ENCODE results near the gene RITA1. TPM values are rescaled to one million over a fixed set of nuclear protein-coding genes. Genes with fewer than 3 reads are reported as not detected.
A peak's percentile ranks its signal among the peaks of the same experiment; 100 is the strongest.

RITA1 gene
- total and polyA plus RNA-seq, 9 donors, result 9.3 to 12.7 (median 10.0) TPM

DNA sequence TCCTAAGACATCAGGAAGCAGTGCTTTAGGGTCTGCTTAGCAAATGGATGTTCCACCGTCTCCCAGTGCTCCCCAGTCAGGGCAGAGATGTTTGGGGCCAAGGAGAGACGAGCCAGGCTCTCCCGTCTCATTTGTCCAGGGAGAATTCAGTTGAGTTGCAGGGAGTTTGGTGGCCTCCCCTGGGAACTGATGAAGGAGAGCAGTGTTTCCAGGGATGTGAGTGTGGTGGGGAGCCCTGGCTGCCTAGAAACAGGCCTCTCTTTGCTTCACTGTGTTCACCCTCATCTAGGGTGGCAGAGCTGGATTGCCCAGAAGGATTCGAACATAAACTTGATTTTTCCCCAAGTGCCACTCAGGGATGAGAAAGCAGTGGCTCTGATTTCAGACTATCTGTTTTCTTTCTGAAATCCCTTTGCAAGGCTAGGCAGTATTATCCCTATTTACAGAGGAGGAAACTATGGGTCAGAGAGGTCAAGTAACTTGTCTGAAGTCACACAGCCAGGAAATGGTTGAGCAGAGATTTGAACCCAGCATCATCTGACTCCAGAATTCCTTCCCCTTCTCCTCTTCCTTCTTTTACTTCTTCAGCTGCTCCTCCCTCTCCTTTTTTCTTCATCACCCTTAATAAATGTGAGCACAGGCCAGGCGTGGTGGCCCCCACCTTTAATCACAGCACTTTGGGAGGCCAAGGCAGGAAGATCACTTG lies 42.3 kb downstream of the RITA1 start:
- Histone ChIP-seq H3K4me1 (ENCODE audit: control insufficient read depth, insufficient read depth, low read length) (peaks cover 72% of the 10 kb centered on the region), H3K27me3 (ENCODE audit: control insufficient read depth, insufficient read depth, low read length) (no peaks in the 10 kb centered on the region)

DNA sequence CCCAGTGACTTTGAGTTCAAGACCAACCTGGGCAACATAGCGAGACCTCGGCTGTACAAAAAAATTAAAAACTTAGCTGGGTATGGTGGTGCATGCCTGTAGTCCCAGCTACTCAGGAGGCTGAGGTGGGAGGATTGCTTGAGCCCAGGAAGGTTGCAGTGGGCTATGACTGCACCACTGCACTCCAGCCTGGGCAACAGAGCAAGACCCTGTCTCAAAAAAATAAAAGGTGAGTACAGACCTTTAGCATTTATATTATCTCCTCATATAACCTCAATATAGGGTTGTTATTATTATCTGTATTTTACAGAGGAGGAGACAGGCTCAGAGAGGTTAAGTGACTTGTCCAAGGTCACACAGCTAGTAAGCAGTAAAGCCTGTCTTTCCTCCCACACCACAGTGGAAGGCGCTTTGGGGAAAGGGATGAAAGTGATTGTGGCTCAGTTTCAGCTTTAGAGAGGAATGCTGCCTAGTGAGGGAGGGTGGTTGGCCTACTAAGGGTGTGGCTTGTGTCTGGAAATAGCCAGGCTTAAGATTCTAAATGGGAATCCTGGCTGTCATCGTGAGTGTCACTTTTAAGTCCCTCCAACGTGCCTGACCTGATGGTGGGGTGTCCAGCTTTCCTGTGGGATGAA lies 43.0 kb downstream of the RITA1 start:
- Histone ChIP-seq H3K27me3 (ENCODE audit: control insufficient read depth, insufficient read depth, low read length) (no peaks in the 10 kb centered on the region), H3K4me1 (ENCODE audit: control insufficient read depth, insufficient read depth, low read length) (peaks cover 72% of the 10 kb centered on the region), H3K4me3 (ENCODE audit: low read length) (no peak overlapping the region), H3K36me3 (ENCODE audit: control insufficient read depth, insufficient read depth, low read length) (peaks cover 53% of the 10 kb centered on the region), H3K27ac (ENCODE audit: low read length) (peak overlapping the region; percentile 81), H3K9me3 (replicated peaks; ENCODE audit: control insufficient read depth, low read depth, low read length) (peaks cover 2% of the 10 kb centered on the region)
- WGBS (ENCODE audit: insufficient coverage), result 67% methylated on average over 1 of the region's 5 CpGs
- DNase-seq, result peak; percentile 59

More for the DNA sequence above, 42.3 kb downstream of the RITA1 start:
- Histone ChIP-seq H3K9me3 (replicated peaks; ENCODE audit: control insufficient read depth, low read depth, low read length) (peaks cover 2% of the 10 kb centered on the region), H3K4me3 (ENCODE audit: low read length) (no peak overlapping the region), H3K27ac (ENCODE audit: low read length) (peak overlapping the region; percentile 60), H3K36me3 (ENCODE audit: control insufficient read depth, insufficient read depth, low read length) (peaks cover 50% of the 10 kb centered on the region)
- no peak for DNase-seq
- 79% methylated on average over 4 of the region's 5 CpGs for WGBS (ENCODE audit: insufficient coverage)

DNA sequence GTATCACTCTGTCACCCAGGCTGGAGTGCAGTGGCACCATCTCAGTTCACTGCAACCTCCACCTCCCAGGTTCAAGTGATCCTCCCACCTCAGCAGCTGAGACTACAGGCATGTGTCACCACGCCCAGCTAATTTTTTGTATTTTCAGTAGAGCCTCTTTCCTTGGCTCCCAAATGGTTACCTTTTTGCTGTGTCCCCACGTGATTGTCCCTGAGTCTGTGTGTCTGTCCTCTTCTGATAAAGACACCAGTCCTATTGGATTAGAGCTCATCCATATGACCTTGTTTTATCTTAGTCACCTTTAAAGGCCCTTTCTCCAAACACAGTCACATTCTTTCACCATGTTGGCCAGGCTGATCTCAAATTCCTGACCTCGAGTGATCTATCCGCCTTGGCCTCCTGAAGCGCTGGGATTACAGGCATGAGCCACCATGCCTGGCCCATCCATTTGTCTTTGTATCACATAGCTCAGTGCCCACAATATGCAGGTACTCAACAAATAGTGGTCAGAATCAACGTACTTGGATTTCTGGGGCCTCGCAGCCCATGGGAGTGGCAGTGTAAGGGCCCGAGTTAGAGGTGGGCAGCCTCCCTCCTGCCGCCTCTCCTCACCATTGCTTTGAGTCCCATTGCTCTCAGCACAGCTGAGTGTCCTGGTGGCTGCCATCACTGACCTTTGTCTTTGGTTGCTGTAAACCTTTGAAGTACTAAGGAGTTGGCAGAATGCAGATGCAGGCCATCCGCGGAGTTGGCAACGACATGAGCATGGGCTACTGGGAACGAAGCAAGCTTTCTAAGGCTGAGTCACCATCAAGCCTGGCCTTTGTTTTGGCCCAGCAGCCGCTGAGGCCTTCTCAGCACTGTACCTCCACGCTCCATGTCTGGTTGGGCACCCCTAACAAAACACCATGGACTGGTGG lies 45.1 kb downstream of the RITA1 start:
- whole genome bisulfite sequencing (ENCODE audit: insufficient coverage), result 94% methylated on average over 11 of the region's 15 CpGs
- Histone ChIP-seq H3K4me1 (ENCODE audit: control insufficient read depth, insufficient read depth, low read length) (peaks cover 79% of the 10 kb centered on the region), H3K27ac (ENCODE audit: low read length) (no peak overlapping the region), H3K27me3 (ENCODE audit: control insufficient read depth, insufficient read depth, low read length) (no peaks in the 10 kb centered on the region), H3K9me3 (replicated peaks; ENCODE audit: control insufficient read depth, low read depth, low read length) (peaks cover 2% of the 10 kb centered on the region), H3K4me3 (ENCODE audit: low read length) (no peak overlapping the region), H3K36me3 (ENCODE audit: control insufficient read depth, insufficient read depth, low read length) (peaks cover 62% of the 10 kb centered on the region)
- DNase-seq, result no peak

DNA sequence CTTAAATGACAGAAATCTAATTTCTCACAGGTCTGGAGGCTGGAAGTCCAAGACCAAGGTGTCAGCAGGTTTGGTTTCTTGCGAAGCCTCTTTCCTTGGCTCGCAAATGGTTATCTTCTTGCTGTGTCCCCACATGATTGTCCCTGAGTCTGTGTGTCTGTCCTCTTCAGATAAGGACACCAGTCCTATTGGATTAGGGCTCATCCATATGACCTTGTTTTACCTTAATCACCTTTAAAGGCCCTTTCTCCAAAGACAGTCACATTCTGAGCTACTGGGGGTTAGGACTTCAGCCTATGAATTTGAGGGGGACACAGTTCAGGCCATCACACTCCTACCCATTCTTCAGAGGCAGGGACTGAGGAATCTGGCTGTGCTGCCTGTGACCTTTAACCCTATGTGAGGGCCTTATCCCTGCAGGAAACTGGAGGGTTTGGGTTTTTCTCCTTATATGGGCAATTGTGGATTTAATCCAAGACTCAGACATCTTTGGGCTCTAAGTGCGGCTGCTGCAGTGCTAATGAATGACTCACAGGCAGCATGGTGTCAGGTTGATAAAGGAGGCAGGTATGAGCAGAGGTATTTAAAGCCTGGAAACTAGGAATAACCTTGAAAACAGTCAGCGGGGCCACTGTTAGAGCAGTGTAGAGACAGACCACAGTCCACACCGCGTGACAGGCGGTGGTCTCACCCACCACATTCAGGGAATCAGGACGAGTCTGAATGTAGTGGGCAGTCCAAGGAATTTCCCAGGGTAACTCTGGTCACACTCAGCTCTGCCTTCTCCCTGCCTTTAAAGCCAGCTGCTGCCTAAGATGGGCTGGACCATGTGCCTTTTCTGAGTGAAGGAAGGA lies 45.9 kb downstream of the RITA1 start:
- no peak overlapping the region for H3K4me3 ChIP-seq (ENCODE audit: low read length)
- H3K27me3 ChIP-seq (ENCODE audit: control insufficient read depth, insufficient read depth, low read length), result no peaks in the 10 kb centered on the region
- peaks cover 2% of the 10 kb centered on the region for H3K9me3 ChIP-seq (replicated peaks; ENCODE audit: control insufficient read depth, low read depth, low read length)
- peaks cover 84% of the 10 kb centered on the region for H3K4me1 ChIP-seq (ENCODE audit: control insufficient read depth, insufficient read depth, low read length)
- H3K36me3 ChIP-seq (ENCODE audit: control insufficient read depth, insufficient read depth, low read length), result peaks cover 62% of the 10 kb centered on the region
- DNase-seq, result no peak
- 92% methylated on average over 5 of the region's 8 CpGs for WGBS (ENCODE audit: insufficient coverage)
- H3K27ac ChIP-seq (ENCODE audit: low read length), result peak overlapping the region; percentile 87

DNA sequence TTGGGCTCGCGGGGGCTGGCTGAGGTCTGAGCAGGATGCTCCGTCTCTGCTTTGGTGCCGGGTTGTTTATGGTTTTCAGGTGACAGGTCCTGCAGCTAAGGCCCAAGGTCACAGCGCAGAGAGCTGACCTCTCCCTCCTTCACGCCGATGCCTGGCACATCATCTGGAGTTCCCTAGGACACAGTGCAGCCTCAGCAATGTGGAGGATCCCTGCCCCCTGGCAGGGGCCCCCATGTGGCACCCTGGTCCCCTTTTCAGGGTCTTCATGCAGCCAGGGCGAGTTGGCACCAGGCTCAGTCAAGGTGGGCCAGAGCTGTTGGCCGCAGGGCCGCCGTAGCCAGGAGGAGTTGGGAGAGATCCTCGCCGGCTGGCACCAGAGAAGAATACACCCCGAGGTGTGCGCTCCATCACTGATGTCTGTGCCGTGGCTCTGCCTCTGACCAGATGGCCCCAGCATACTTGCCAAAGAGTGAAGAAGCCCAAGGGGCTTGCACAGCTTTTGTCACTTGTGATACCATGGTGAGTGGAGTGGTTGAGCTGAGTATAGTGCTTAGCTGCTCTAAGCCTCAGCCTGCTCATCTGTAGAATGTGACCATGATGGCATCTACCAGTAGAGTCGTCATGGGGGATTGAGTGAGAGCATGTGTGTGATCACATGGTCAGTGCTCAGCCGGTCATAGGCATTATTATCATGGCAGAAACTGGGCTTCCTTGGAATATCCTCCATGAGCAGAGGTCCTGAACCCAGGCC lies 46.7 kb downstream of the RITA1 start:
- Histone ChIP-seq H3K36me3 (ENCODE audit: control insufficient read depth, insufficient read depth, low read length) (peaks cover 59% of the 10 kb centered on the region), H3K27me3 (ENCODE audit: control insufficient read depth, insufficient read depth, low read length) (no peaks in the 10 kb centered on the region), H3K4me3 (ENCODE audit: low read length) (no peak overlapping the region), H3K4me1 (ENCODE audit: control insufficient read depth, insufficient read depth, low read length) (peaks cover 83% of the 10 kb centered on the region), H3K9me3 (replicated peaks; ENCODE audit: control insufficient read depth, low read depth, low read length) (peaks cover 2% of the 10 kb centered on the region), H3K27ac (ENCODE audit: low read length) (peak overlapping the region; percentile 87)
- no peak for DNase-seq
- WGBS (ENCODE audit: insufficient coverage), result 74% methylated on average over 17 of the region's 18 CpGs

DNA sequence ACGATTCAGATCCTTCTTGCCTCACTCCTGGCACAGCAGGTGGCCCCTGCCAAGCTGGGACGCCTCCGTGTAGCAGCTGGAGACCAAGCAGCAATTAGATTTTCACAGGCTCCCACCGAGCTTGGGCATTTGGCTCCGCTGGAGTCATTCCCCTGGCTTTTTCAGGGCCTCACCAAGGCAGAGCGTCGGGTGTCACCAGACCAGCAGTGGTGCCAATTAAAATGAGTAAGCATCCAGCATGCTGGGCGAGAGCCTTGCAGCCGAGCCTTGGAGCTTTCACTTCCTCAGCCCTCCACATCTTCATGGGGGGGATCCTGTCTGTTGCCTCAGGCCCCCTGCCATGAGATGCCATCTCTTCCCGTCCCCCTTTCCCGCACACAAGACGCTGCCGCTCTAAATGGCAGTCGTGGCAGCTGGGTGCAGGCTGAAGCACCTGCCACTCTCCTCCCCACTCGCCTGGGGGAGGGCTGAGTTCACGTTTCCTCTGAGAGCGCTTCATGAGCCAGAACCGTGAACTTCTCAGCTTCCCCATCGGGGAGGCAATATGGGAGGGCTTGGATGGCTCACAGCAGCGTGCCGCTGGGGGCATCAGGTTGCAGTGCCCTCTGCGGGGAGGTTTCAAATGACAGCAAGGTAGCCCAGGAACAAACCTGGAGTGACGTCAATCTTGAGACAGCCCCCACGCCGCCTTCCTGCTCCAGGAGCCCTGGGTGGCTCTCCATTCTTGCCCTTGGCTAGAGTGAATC lies 47.5 kb downstream of the RITA1 start:
- Histone ChIP-seq H3K36me3 (ENCODE audit: control insufficient read depth, insufficient read depth, low read length) (peaks cover 51% of the 10 kb centered on the region), H3K9me3 (replicated peaks; ENCODE audit: control insufficient read depth, low read depth, low read length) (peaks cover 2% of the 10 kb centered on the region), H3K27ac (ENCODE audit: low read length) (peak overlapping the region; percentile 87), H3K27me3 (ENCODE audit: control insufficient read depth, insufficient read depth, low read length) (no peaks in the 10 kb centered on the region), H3K4me1 (ENCODE audit: control insufficient read depth, insufficient read depth, low read length) (peaks cover 80% of the 10 kb centered on the region), H3K4me3 (ENCODE audit: low read length) (no peak overlapping the region)
- WGBS (ENCODE audit: insufficient coverage), result 49% methylated on average over 19 of the region's 25 CpGs
- DNase-seq, result peak; percentile 84

DNA sequence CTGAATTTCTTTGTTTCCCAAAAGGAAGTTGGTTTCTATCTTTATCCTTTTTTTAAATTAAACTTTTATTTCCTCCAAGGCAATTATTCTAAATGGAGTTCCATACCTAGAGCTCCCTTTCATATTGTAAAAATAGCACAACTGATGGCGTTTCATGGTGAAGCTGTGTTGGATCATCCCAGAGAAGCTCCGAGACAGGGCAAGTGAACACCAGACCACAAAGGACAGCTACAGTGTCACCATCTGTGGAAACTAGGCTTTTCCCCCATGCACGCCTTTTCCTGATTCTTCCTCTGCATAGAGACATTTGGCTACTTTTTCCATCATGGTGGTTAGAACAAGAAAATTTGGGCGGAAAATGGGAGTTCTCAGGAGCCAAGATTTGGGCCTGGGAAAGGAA lies 48.4 kb downstream of the RITA1 start:
- Histone ChIP-seq H3K4me1 (ENCODE audit: control insufficient read depth, insufficient read depth, low read length) (peaks cover 76% of the 10 kb centered on the region), H3K36me3 (ENCODE audit: control insufficient read depth, insufficient read depth, low read length) (peaks cover 48% of the 10 kb centered on the region), H3K27ac (ENCODE audit: low read length) (peak overlapping the region; percentile 87), H3K27me3 (ENCODE audit: control insufficient read depth, insufficient read depth, low read length) (no peaks in the 10 kb centered on the region), H3K4me3 (ENCODE audit: low read length) (no peak overlapping the region), H3K9me3 (replicated peaks; ENCODE audit: control insufficient read depth, low read depth, low read length) (peaks cover 2% of the 10 kb centered on the region)
- 69% methylated on average over 2 of the region's 4 CpGs for WGBS (ENCODE audit: insufficient coverage)
- DNase-seq, result no peak

DNA sequence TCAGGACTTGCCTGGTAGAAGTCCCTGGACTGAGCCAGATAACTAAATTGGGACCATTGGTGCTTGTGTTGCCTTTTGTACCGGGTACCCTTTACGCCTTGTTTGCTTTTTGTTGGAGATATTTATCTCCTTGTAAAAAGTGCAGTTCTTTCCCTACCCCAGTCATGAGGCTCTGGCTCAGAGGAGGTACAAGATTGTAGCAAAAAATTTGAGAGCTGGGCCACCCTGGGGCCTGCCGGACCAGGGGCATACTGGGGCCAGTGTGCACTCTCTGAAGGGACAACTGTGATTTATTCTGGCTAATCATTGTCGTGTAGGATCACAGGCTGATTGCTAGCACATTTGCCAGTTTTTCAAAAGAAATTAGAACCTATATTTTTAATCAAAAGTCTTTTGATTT lies 49.0 kb downstream of the RITA1 start:
- WGBS (ENCODE audit: insufficient coverage), result 58% methylated on average over 2 of the region's 4 CpGs
- Histone ChIP-seq H3K27ac (ENCODE audit: low read length) (no peak overlapping the region), H3K36me3 (ENCODE audit: control insufficient read depth, insufficient read depth, low read length) (peaks cover 48% of the 10 kb centered on the region), H3K4me3 (ENCODE audit: low read length) (no peak overlapping the region), H3K4me1 (ENCODE audit: control insufficient read depth, insufficient read depth, low read length) (peaks cover 76% of the 10 kb centered on the region), H3K27me3 (ENCODE audit: control insufficient read depth, insufficient read depth, low read length) (no peaks in the 10 kb centered on the region), H3K9me3 (replicated peaks; ENCODE audit: control insufficient read depth, low read depth, low read length) (peaks cover 2% of the 10 kb centered on the region)
- DNase-seq, result no peak

All from muscle of leg (tissue), 11 donors.